ENCODE data around the gene APEH.

- TF ChIP-seq ZNF548 (tag by site-specific recombination; IDR thresholded peaks at IDR 0.05), result no peak
- TF ChIP-seq YY1 (tag by site-specific recombination; IDR thresholded peaks at IDR 0.05), result no peak
- TF ChIP-seq CTCF (tag by site-specific recombination; IDR thresholded peaks at IDR 0.05), result no peak
- no peak for TF ChIP-seq ZEB2 (tag by site-specific recombination; IDR thresholded peaks at IDR 0.05)
- no peak for TF ChIP-seq ZNF398 (tag by site-specific recombination; IDR thresholded peaks at IDR 0.05)
- no peak for TF ChIP-seq ZNF416 (tag by site-specific recombination; IDR thresholded peaks at IDR 0.05)
- TF ChIP-seq ELK4 (IDR thresholded peaks at IDR 0.05; ENCODE audit: borderline replicate concordance, low read depth, low read length), result no peak
Observed at GRCh38 chr3:49664300-49664699, 9.9 kb upstream of the APEH start.
